NCI-H446 (cell line): ENCODE measurements around the gene KLF7.
A peak's percentile ranks its signal among the peaks of the same experiment; 100 is the strongest.

Source experiments
- DNase-seq, 2 experiments: peaks; one replicate each; lab custom pipeline; 2025; lab: John Stamatoyannopoulos, UW

KLF7 gene

DNA sequence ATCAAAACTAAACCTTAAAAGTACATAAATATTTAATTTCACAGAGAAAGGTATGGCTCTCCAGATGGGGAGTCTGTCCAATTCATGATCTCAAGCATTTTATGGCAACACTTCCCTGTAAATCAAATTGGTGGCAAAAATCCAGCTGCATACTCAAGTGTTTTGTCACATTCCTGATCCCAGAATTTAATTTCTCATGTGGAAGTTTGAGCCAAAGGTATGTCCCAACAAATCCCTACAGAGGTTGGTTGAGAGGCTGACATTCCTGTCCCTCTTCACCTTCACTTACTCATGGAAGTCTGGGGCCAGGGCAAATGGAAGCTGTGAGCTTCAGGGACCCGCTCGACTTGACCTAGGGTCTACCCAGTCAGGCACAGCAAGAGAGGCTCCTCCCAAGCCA, 17.7 kb downstream of the KLF7 start:
- DNase-seq, result peak; percentile 56 to 83

DNA sequence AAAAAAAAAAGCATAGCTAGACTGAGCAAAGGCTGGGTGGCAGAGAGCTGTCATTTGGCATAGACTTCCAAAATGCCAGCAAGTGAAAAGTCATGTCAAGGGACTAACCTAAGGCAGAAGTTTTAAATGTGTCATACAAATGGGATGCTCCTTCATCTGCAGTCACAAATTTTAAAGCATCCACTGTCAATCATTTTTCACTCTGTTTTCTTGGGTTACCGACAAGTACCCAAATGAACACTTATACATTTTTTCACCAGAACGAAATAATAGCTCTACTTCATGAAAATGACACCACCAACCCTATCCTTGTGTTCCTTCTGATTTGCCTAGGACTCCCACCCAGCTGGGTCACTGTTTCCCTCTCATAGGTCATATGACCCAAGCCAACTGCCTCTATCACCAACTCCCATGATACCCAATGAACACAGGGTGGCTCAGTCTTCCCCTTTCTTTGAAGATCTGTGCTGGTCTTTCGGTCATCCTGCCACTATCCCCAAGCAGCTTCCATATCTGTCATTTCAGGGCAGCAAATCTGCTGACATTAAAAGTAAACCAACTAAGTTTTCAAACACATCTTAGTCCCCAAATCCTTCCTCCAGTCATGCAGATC, 21.5 kb downstream of the KLF7 start:
- no peak for DNase-seq

DNA sequence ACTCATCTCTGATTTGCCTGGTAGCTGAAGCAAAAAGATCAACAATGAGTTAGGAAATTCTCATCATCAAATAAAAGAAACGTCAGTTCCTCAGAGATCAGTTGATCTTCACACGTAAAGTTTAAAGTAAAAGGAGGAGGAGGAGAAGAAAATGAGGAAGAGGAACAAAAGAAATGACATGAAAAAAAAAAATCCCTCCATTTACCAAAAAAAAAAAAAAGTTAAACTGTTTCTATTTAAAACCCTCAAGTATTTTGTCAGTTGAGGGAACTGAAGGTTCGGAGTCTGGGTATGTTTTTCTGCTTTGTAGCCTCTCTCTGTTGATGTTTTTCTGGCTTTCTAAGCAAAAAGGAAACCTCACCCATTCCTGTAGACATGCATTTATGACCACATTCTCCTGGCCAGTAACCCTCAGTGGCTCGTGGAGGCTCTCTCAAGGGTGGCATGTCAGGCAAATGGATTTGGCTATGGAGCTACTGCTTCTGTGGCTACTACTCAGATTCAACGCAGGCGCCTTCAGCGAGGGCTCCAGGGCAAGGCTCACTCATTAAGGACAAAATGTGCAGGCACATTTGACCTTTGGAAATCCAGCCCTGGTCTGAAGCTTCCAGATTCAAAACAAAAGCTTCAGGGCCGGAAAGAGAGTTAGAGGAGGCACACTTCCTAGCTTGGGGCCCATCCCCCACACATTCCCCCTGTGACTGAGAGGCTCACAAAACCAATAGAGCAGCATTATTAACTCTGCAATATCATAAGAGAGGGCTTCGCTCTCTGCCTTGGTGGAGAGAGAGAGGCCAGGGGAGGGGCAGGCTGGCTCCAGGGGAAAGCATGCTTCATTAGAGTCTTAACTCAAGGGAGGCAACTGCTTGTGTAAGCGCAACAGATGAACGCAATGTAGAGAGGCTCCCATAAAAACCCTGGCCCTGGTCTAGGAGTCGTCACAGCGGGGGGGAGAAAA, 22.3 kb downstream of the KLF7 start:
- DNase-seq, result peak; percentile 48 to 71

DNA sequence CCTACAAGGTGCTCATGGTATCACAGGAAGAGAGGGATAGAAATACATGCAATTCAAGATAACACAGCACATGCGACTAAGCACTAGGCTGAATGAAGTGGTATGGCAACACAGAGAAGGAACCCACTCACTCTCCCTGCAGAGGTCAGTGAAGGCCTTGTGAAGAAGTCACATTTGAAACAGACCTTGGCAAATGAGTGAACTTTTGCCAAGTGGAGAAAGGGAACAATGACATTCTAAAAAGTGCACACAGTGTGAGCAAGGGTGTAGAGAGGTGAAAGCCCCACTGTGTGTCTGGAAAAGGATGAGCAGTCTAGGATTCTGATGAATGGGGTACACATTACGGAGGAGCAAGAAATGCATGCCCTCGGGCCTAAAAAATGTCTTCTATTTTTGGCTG, 23.3 kb downstream of the KLF7 start:
- DNase-seq, result no peak

DNA sequence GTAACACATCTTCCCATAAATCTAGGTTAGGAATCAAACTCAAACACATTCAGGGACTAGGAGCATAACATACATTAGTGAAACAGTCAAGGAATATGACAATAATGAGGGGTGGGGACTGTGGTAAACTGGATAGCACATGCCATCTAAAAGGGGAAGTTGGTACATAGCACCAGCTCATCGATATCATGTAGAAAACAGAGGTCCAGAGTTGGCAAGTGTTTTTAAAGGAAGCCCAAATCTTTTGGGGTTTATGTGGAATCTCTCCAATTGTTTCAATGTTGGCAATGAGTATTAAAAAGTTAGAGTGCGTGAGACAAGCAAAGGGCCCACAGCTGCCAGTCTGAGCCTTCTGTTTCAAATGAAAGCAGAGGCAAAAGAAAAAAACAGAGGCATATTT, 24.4 kb downstream of the KLF7 start:
- DNase-seq, result peak in 1 of 2 experiments; percentile 14

DNA sequence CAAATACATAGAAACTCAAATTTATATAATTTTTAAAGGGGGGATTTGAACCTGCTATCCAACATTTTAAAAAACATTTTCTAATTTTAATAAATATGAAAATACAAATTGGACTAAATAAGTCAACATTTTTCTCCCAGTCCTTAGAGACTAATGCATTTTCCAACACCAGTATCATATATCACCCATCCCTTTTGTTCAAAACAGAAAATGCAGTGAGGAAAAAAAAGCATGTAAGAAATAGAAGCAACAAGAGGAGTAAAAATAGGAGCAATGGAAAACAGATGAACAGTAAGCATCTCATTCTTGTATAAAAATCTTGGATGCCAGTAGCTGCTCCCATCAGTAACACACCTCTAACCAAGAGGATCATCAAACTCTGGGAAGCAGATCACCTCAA, 25.5 kb downstream of the KLF7 start:
- DNase-seq, result no peak

DNA sequence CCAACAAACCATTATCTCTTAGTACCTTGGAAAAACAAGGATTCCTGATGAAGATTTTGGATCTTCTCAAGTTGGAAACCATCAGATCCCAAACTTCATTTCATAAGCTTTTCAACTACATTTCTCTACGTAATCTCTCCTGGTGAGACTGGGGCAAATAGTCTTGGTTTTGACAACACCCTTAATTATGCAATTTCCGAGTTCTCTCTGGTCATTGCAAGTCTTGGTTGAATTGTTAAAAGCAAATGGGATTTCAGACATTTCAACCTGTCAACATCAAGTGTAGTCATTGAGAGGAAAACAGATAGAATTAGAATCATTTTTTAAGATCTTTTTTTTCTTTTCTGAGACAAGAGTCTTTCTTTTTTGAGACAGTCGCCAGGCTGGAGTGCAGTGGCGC, 26.2 kb downstream of the KLF7 start:
- DNase-seq, result no peak

DNA sequence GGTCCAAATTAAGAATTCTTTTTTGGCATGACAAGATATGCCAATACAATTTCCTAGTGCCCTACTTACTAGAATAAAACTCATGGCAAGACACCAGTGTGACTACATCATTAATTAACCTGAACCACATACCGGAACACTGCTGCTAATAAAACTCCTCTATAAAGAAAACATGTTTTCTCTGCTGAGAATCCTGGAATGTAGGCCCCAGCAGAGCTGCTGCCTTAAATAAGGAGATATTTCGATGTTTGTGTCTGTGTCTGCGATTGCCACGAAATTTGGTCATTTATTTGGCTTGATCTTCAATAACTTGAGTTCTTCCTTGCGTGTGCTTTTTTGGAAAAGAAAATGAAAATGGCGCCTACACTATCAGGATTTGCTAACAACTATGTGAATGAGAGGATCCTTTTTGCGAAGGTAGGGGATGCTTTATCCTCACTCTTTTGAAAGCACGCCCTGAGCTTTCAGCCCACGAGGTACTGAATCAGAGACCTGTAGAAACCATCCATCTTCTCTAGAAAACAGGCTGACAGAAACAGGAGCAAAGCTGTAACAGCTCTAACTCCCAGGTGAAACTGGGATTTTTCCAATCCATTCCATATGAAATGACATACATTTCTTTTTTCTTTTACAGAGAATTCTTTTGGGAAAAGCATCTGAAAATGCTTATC, 27.0 kb downstream of the KLF7 start:
- DNase-seq, result no peak

DNA sequence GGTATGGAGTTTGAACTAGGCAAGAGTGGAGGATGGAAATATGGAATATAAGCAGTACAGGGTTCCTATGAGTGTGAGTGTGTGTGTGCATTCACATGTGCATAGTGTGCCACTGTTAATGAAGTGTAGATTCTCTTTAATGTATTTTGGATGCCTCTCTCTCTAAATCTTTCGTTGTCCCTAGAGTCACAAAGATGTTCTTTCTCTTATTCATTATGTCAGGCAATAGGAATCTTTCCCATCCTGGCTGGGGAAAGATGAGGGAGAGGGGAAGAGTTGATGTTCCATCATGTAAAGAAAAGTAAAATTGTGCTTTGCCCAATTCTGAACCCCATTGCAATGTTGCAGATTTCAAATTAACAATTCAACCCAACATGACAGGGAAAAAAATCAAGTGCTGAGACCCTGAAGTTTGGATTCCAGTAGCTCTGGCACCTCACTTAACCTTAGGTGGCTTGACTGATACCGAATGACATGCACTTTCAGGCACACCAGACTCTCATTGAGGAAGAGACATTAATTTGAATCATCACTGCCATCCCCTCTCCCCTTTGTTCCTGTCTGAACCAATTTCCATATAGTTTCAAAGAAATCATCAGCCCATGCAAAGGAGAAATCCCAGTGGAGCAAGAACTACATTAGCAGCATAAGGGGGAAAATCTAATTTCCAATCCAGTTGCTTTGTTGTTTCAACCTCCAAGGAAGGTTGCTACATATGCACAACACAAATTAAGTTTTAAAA, 28.0 kb downstream of the KLF7 start:
- no peak for DNase-seq

DNA sequence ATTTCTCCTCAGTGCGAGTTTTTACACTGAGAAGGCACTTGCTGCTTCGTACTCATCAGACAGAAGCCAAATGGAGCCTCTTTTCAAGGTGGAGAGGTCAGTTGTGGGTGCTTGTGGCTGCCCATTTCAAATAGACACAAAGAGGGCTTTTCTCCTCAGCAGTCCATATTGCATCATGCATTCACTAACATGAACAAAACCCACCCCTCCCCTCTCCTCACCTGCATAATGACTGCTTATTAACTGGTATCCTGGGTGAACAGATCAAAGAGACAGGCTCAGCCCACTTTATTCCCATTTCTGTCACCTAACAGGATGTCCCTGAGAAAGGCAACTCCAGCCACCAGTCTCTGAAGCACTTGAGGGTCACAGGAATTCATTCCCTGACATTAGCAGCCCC, 28.9 kb downstream of the KLF7 start:
- DNase-seq, result no peak

DNA sequence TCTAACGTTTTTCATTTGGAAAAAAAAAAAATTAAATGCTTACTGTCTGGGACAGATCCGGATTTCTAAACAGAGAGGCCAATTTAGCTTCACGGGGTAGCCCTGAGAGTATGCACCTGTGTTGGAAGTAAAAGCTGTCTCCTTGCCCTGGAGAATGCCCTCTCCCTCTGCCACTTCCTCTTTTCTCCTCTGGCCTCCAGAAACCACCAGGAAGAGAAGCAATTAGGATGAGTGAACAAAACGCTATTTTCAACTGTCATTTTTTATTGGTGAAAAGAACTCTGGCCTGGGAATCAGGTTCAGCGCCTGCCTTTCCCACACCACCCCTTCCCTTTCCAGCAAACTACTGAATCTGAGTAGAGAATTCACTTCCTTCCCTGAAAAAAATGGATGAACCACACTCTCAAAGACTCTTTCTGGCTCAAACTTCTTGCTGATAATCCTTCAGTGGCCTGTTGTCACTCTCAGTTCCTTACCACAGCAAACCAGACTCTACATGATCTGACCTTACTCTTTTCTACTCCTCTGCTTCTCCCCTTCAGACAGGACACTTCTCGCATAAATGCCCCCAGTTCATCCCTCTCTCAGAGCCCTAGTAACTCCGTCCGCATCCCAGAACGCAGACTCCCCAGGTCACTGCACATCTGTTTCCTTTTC, 29.8 kb downstream of the KLF7 start:
- DNase-seq, result no peak

DNA sequence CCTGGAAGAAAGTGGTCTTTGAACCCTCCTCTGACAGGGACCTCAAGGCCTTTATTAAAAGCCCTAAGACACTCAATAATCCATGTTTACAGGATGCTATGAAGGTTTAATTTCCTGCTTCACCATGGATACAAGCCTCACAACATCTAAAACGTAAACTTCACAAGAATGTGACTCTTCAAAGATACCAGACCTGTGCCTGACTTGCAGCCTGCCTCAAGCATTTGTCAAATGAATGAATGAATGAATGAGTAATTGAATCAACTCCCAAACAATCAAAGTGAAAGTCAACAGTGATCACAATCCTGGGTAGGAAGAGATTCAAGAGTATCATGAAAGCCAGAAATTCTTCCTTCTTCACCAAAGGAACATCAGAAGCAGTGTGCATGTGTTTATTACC, 30.4 kb downstream of the KLF7 start:
- no peak for DNase-seq

DNA sequence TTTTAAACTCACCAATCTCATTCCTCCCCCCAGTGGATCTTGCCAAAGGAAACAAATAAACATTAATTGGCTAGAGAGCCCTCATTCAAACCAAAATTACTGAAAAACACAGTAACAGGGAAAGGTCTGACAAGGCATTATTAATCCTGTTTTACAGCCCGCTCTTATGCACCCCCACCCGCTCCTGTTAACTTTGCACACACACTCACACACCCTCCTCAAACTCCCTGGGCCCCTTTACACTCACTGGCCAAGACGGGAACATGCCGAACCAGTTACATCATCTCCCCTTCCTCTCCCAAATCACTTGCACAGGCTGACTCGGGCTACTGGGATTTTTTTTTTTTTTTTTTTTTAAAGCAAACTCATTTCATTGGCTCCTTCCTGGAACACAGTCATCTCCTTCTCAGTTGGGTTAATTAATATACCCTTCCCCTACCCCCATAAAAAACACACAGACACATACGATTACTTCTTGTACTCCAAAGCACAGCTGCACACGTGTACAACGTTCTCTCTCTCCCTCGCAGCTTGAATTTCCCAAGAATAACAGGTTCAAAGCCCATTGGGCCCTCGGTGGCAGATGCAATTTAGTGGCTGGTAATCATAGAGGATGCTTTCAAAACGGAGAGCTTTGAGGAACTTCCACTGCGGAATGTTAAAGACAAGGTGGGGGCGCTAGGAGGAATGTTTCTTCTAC, 31.8 kb downstream of the KLF7 start:
- DNase-seq, result peak; percentile 83 to 91

DNA sequence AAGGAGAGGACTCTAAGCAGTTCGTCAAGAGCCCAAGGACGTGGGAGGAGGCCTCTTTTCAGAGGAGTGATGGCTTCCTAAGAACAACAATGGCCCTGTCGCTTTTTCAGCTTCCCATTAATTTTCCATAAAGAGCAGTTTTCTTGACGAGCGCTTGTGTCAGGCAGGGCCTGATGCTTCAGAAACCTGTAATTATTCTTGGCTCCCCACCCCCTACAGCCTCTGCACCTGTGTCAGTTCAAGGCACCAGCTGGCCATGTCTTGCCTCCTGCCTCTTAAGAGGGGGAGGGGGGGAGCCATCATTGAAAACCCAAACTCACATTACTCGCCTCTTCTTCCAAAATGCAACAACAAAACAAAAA, 32.3 kb downstream of the KLF7 start:
- DNase-seq, result peak; percentile 71 to 72

DNA sequence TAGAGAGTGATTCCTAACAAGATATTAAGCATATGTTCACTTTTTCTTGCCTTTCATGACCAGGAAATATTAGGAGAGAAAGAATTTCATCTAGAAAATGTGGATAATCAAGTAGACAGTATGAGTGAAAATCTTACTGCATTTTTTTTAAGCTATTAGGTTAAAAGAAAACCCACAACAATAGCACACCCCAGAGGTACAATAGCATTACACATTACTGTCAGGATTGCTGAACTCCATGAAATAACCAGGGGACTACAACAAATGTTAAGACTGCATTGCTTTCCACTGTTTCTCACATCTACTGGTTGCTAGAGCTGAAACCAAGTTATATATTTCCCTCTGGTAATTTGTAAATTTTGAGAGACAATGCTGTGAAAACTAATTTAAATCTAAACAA, 33.7 kb downstream of the KLF7 start:
- DNase-seq, result no peak

DNA sequence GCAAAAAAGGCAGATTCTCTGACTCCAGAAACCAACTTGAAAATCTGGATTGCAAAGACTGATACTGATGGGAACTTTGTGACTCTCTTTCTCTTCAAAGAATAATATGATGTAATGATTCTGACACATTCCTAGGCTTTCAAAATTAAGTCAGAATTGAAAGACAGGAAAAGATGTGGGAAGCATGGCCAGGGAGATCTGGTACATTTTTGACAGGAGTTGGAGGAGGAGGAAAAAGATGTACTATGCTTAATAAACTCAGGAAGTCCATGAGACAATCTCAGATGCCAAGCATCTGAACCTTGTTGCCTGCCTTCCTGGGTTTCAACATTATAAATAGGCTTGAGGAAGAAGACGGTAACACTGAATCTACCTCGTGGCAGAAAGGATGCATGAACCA, 34.2 kb downstream of the KLF7 start:
- DNase-seq, result no peak

DNA sequence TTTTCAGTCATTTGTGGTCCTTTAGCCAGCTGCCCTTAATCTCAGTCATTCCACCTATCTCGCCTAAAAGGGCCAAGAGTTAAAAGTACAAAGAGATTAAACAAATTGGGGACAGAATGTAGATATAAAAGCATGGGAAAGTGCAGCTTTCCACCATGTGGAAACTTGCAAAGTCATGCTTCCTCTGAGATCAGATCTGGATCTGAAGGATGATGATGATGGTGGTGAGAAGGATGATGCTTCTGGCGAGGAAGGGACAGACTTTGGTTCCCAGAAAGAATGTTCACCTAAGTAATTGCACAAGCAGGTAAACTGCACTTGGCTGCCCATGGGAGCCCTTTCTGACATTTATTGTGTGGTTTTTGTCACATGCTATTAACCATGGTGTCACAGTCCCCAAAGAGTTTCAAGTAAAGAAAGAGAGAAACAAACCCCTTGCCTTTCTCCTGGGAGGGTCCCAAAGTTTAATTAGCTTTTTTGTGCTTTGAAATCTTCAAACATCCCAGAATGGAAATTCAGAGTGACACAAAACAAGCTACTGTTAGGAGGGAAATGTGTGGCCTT, 34.7 kb downstream of the KLF7 start:
- DNase-seq, result no peak

DNA sequence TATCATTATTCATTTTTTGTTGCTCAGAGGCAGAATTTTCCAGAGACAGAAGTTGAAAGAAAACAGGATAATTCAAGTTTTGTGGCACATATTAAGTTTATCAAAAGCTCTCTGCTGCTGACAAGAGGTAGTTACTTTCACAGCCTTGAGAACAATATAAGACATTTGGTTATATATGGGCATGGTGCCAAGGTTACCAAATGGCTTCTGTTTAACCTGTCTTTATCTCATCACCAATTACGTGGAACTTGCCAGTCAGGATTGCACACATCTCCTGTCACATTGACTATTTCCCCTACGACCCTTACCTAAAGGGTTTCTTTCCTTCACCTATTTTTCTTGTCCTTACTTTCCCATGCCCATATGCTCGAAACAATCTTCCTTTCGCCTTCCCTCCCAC, 35.9 kb downstream of the KLF7 start:
- peak in 1 of 2 experiments; percentile 32 for DNase-seq

DNA sequence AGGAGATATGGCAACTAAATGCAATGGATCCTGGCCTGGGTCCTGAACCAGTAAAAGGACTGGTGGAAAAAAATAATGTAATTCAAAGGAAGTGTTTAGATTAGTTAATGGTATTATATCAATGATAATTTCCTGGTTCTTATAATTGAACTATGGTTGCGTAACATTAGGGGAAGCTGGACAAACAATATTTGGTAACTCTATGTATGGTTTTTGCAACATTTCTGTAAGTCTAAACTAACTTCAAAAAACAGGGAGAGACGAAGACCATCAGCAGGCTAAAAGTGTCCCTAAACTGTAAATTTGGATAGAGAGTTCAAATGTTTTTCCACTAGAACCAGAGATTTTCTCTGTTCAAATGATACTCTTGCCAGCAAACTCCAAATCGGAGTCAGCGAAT, 36.9 kb downstream of the KLF7 start:
- no peak for DNase-seq

DNA sequence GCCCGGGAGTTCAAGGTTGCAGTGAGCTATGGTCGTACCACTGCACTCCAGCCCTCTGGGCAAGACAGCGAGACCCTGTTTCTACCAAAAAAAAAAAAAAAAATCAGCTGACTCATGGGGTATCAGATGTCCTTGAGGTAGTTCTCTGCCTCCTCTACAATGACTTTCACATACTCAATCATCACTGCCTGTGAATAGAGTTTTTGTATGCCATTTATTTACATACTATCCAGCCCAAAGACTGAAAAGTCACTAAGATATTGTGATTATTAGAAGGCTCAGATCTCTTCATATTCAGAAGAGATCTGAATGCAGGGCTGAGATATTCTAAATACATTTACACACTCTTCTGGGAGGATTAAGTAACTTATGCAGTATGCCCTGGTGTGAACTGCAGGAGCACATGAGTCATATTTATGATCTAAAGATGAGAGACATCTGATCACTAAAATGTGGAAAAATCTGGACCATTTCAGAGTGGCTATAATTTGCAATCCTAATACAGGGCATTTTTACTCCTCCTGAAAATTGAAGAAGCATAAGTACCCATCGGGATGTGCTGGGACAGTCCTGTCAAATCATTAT, 38.9 kb downstream of the KLF7 start:
- no peak for DNase-seq
